A549 (cell line): ENCODE measurements around the gene ADAD1. TPM values are rescaled to one million over a fixed set of nuclear protein-coding genes. Genes with fewer than 3 reads are reported as not detected.

Experiments
- ATAC-seq, 2 experiments: fragments of 200-7000 bp in 1 of 2; fragments of >200 bp in 1 of 2; cut with Nextera tagmentation in 1 of 2; cut with Tn5 transposase in 1 of 2; 3 replicates each; pipeline versions ENCODE4 v1.8.0 to v1.9.1; 2018 to 2020; ENCODE audit warnings: mild to moderate bottlenecking in 1 of 2, moderate library complexity in 1 of 2
- CTCF ChIA-PET: fragments of 300-600 bp; sonication (Branson Sonifier 250); formaldehyde crosslinking; extraction: SDS; loops from one replicate; lab custom pipeline; 2021; ENCODE audit warnings: antibody characterized with exemption, inconsistent platforms; lab: Yijun Ruan, JAX
- POLR2A ChIA-PET: fragments of 350-600 bp; formaldehyde crosslinking; extraction: SDS; loops from one replicate; lab custom pipeline; 2021; ENCODE audit warnings: antibody characterized with exemption, inconsistent platforms; lab: Yijun Ruan, JAX
- DNase-seq, 2 experiments: peaks; one replicate each; pipeline versions ENCODE4 v3.0.0 to v3.0.0-alpha.2; 2011 to 2016; ENCODE audit warnings: low read depth in 1 of 2, low spot score in 1 of 2
- FAIRE-seq: peaks from 2 replicates; lab custom pipeline; 2011; peaks lifted over from hg19 to GRCh38; lab: Jason Lieb, UNC
- H3K27ac ChIP-seq, 2 experiments: fragments of >200 bp; sonication (Bioruptor Twin); formaldehyde crosslinking; 3 replicates each; pipeline ENCODE4 v1.5.1; 2016 to 2017
- H3K4me1 ChIP-seq: fragments of >200 bp; sonication (Bioruptor Twin); formaldehyde crosslinking; 3 replicates; pipeline ENCODE4 v1.6.1; 2016
- H3K4me2 ChIP-seq: fragments of >200 bp; sonication (Bioruptor Twin); formaldehyde crosslinking; 3 replicates; pipeline ENCODE4 v1.6.1; 2016
- H3K4me3 ChIP-seq: fragments of >200 bp; sonication (Bioruptor Twin); formaldehyde crosslinking; 3 replicates; pipeline ENCODE4 v1.5.1; 2016
- H3K9me3 ChIP-seq: fragments of >200 bp; sonication (Bioruptor Twin); formaldehyde crosslinking; 3 replicates; pipeline ENCODE4 v1.6.1; 2016
- BHLHE40 ChIP-seq: IDR thresholded peaks from 2 replicates; pipeline ENCODE4 v1.6.1; 2012; ENCODE audit warnings: low read depth, low read length, inconsistent platforms
- CEBPB ChIP-seq, 2 experiments: fragments of >200 bp in 1 of 2; sonication (Bioruptor Twin) in 1 of 2; formaldehyde crosslinking in 1 of 2; IDR thresholded peaks; 2 replicates each; pipeline ENCODE4 v1.6.1; 2012 to 2016
- EHF ChIP-seq: fragments of 250-450 bp; sonication (Bioruptor Pico); IDR thresholded peaks from 2 replicates; pipeline ENCODE4 v1.5.0; 2020; ENCODE audit warnings: mild to moderate bottlenecking
- ELK1 ChIP-seq: fragments of 150-350 bp; IDR thresholded peaks from 2 replicates; pipeline ENCODE4 v1.6.1; 2014; ENCODE audit warnings: low read depth, mild to moderate bottlenecking, low read length
- EP300 ChIP-seq, 2 experiments: fragments of >200 bp; sonication (Bioruptor Twin); formaldehyde crosslinking; IDR thresholded peaks; 2 replicates in 1 of 2; 3 replicates in 1 of 2; pipeline ENCODE4 v1.6.1; 2016 to 2017
- FOSB ChIP-seq: fragments of 250-450 bp; sonication (Bioruptor Pico); IDR thresholded peaks from 2 replicates; pipeline ENCODE4 v1.5.0; 2020; ENCODE audit warnings: mild to moderate bottlenecking, moderate library complexity
- FOXS1 ChIP-seq: fragments of 250-450 bp; sonication (Bioruptor Pico); IDR thresholded peaks from 2 replicates; pipeline ENCODE4 v1.5.0; 2020; ENCODE audit warnings: mild to moderate bottlenecking, moderate library complexity
- GATA3 ChIP-seq: IDR thresholded peaks from 2 replicates; pipeline ENCODE4 v1.6.1; 2012; ENCODE audit warnings: borderline replicate concordance
- HEYL ChIP-seq: fragments of 250-450 bp; sonication (Bioruptor Pico); IDR thresholded peaks from 2 replicates; pipeline ENCODE4 v1.8.0; 2021; ENCODE audit warnings: mild to moderate bottlenecking, moderate library complexity
- HMGXB4 ChIP-seq: fragments of 250-450 bp; sonication (Bioruptor Pico); IDR thresholded peaks from 2 replicates; pipeline ENCODE4 v1.5.0; 2021; ENCODE audit warnings: mild to moderate bottlenecking, moderate library complexity, borderline replicate concordance
- HOXA7 ChIP-seq: fragments of 250-450 bp; sonication (Bioruptor Pico); IDR thresholded peaks from 2 replicates; pipeline ENCODE4 v1.5.0; 2020; ENCODE audit warnings: mild to moderate bottlenecking, moderate library complexity
- HOXB5 ChIP-seq: fragments of 250-450 bp; sonication (Bioruptor Pico); IDR thresholded peaks from 2 replicates; pipeline ENCODE4 v1.5.0; 2020; ENCODE audit warnings: mild to moderate bottlenecking, moderate library complexity
- MAFK ChIP-seq: fragments of 450-650 bp; IDR thresholded peaks from 2 replicates; pipeline ENCODE4 v1.6.1; 2014; ENCODE audit not compliant: partially characterized antibody
- NFE2L2 ChIP-seq: fragments of 150-350 bp; conservative IDR thresholded peaks from 2 replicates; pipeline ENCODE4 v1.6.1; 2014; ENCODE audit warnings: low read length
- NPAS2 ChIP-seq: fragments of 250-450 bp; sonication (Bioruptor Pico); IDR thresholded peaks from 2 replicates; pipeline ENCODE4 v1.8.0; 2022; ENCODE audit warnings: mild to moderate bottlenecking, moderate library complexity, borderline replicate concordance
- NR3C1 ChIP-seq: fragments of >200 bp; sonication (Bioruptor Twin); formaldehyde crosslinking; IDR thresholded peaks from 3 replicates; pipeline ENCODE4 v1.6.1; 2017
- RNF2 ChIP-seq: fragments of 200-600 bp; sonication (generic); IDR thresholded peaks from 2 replicates; pipeline ENCODE4 v1.6.1; 2016; ENCODE audit warnings: low read depth, mild to moderate bottlenecking, antibody characterized with exemption, moderate library complexity, borderline replicate concordance
- SREBF2 ChIP-seq: fragments of 450-650 bp; IDR thresholded peaks from 2 replicates; pipeline ENCODE4 v1.6.1; 2014; ENCODE audit warnings: mild to moderate bottlenecking, moderate library complexity
- TP53 ChIP-seq: fragments of 250-450 bp; sonication (Bioruptor Pico); IDR thresholded peaks from 2 replicates; pipeline ENCODE4 v1.5.0; 2021; ENCODE audit warnings: mild to moderate bottlenecking, moderate library complexity
- ZFP36 ChIP-seq: fragments of 450-650 bp; IDR thresholded peaks from 2 replicates; pipeline ENCODE4 v1.6.1; 2014; ENCODE audit warnings: borderline replicate concordance; ENCODE audit not compliant: partially characterized antibody
- ZSCAN20 ChIP-seq: fragments of 250-450 bp; sonication (Bioruptor Pico); IDR thresholded peaks from 2 replicates; pipeline ENCODE4 v1.8.0; 2022; ENCODE audit warnings: mild to moderate bottlenecking, moderate library complexity
- WGBS: methylation state at CpG from one replicate; pipeline ENCODE4 v1.1.6; 2017; ENCODE audit errors: missing lambda C conversion rate; 5-methylcytosine and 5-hydroxymethylcytosine counted together
- polyA plus RNA-seq, 4 experiments: library from polyadenylated mRNA; depleted of rRNA in 3 of 4; stranded (reverse); fragments of >200 nt; fragmentation: RNase III in 1 of 4; extraction: RNeasy Plus Mini Kit Qiagen cat#74134 plus additional on column Dnase treatment in 1 of 4; gene quantifications; 2 replicates in 3 of 4; 3 replicates in 1 of 4; pipeline ENCODE4 v1.2.3, GENCODE V29; 2011 to 2017
- TF ChIP-seq, protein P1 (sequence below): fragments of 450-650 bp; IDR thresholded peaks from 2 replicates; pipeline ENCODE4 v1.6.1; 2014; ENCODE audit warnings: antibody characterized with exemption
- TF ChIP-seq, protein P2 (sequence below): fragments of 250-450 bp; sonication (Bioruptor Pico); IDR thresholded peaks from 2 replicates; pipeline ENCODE4 v1.5.0; 2020; ENCODE audit warnings: low read depth, mild to moderate bottlenecking, moderate library complexity

The ADAD1 gene
- polyA plus RNA-seq, 2 of the 4 experiments (the other 2 are of a cell fraction) = not detected

GRCh38 chr4:122453384-122453995, 74.7 kb downstream of the ADAD1 start (continued):
- TF ChIP-seq, protein P1, sequence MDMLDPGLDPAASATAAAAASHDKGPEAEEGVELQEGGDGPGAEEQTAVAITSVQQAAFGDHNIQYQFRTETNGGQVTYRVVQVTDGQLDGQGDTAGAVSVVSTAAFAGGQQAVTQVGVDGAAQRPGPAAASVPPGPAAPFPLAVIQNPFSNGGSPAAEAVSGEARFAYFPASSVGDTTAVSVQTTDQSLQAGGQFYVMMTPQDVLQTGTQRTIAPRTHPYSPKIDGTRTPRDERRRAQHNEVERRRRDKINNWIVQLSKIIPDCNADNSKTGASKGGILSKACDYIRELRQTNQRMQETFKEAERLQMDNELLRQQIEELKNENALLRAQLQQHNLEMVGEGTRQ = no peak
- no peak for TF ChIP-seq NFE2L2
- no peak for TF ChIP-seq SREBF2
- no peak for TF ChIP-seq TP53

GRCh38 chr4:122456231-122457116, 77.7 kb downstream of the ADAD1 start, which contains the start of gene IL2:
Gene IL2, minus strand, starts transcription at chr4:122456725. Its CDS starts 285 bp downstream, at chr4:122456440.
- Histone ChIP-seq H3K27ac (no peak within 1 kb of the TSS), H3K4me3 (no peak within 1 kb of the TSS), H3K4me2 (no peak within 1 kb of the TSS), H3K4me1 (no peaks in the 10 kb centered on the region), H3K9me3 (no peaks in the 10 kb centered on the region)
- DNase-seq (no peak), ATAC-seq (no peak), FAIRE-seq (no peak)
- no peak for TF ChIP-seq HEYL (CRISPR knock-in tag)
- no peak for TF ChIP-seq FOSB
- no peak for TF ChIP-seq RNF2
- no peak for TF ChIP-seq EP300 (IDR thresholded peaks at IDR 0.05)
- TF ChIP-seq HMGXB4 (CRISPR knock-in tag) = no peak
- no peak for TF ChIP-seq ZSCAN20 (CRISPR knock-in tag)
- TF ChIP-seq BHLHE40 = no peak
- 83% methylated on average over 2 of the region's 2 CpGs for WGBS
- CTCF ChIA-PET = no interaction called here
- POLR2A ChIA-PET = no interaction called here

GRCh38 chr4:122458625-122459024, 79.8 kb downstream of the ADAD1 start:
- Histone ChIP-seq H3K4me2 (peak overlapping the region; percentile 83), H3K9me3 (no peaks in the 10 kb centered on the region), H3K4me1 (no peaks in the 10 kb centered on the region), H3K27ac (no peak overlapping the region), H3K4me3 (peak overlapping the region; percentile 30; the same call in 2 of the 3 replicates)
- no peak for DNase-seq
- FAIRE-seq = no peak
- TF ChIP-seq BHLHE40 (no peak), HOXB5 (CRISPR knock-in tag) (no peak), GATA3 (no peak), FOSB (no peak), TP53 (no peak), CEBPB (IDR thresholded peaks at IDR 0.05) (no peak), EHF (CRISPR knock-in tag) (no peak), NPAS2 (CRISPR knock-in tag) (no peak), HOXA7 (no peak), RNF2 (no peak), ELK1 (no peak), MAFK (no peak), ZFP36 (no peak), NR3C1 (no peak), FOXS1 (CRISPR knock-in tag) (no peak), SREBF2 (no peak)
- TF ChIP-seq, protein P2, sequence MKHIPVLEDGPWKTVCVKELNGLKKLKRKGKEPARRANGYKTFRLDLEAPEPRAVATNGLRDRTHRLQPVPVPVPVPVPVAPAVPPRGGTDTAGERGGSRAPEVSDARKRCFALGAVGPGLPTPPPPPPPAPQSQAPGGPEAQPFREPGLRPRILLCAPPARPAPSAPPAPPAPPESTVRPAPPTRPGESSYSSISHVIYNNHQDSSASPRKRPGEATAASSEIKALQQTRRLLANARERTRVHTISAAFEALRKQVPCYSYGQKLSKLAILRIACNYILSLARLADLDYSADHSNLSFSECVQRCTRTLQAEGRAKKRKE (CRISPR knock-in tag) = no peak
- CTCF ChIA-PET = interaction anchor here (1.1 to 1.5 kb wide), 2 partner anchors 8 to 120 kb away, joined by 3 read pairs; no protein-coding TSS in a partner anchor
- ATAC-seq = peak in 1 of 2 experiments; percentile 25; a peak in 1 of 6 replicates
- 7% methylated on average over 5 of the region's 5 CpGs for WGBS
- POLR2A ChIA-PET = no interaction called here
